Right lobe of liver (tissue), 6 donors: ENCODE results near the gene ZNF609. TPM values are rescaled to one million over a fixed set of nuclear protein-coding genes. Genes with fewer than 3 reads are reported as not detected.

Source experiments
- ATAC-seq, 4 donors: fragments of 200-7000 bp; cut with Tn5 transposase; one replicate each; pipeline ENCODE4 v1.9.1; 2020; ENCODE audit warnings: mild to moderate bottlenecking in 4 of 4, moderate library complexity in 4 of 4
- DNase-seq, 3 donors: peaks; one replicate each; pipeline ENCODE4 v3.0.0-alpha.2; 2020
- H3K27ac ChIP-seq, 3 donors: fragments of 200-600 bp; one replicate each; pipeline ENCODE4 v1.8.0; 2022
- H3K27me3 ChIP-seq, 2 donors: fragments of 200-600 bp; one replicate each; pipeline ENCODE4 v1.8.0; 2022
- H3K36me3 ChIP-seq, 4 donors: fragments of 200-600 bp; sonication (generic) in 1 of 4; one replicate each; pipeline versions ENCODE4 v1.5.1 to v1.8.0; 2017 to 2022; ENCODE audit warnings: control low read depth in 1 of 4
- H3K4me1 ChIP-seq, 4 donors: fragments of 200-600 bp; sonication (generic) in 1 of 4; one replicate each; pipeline versions ENCODE4 v1.5.1 to v1.8.0; 2017 to 2022; ENCODE audit warnings: control low read depth in 1 of 4
- H3K4me3 ChIP-seq, 3 donors: fragments of 200-600 bp; one replicate each; pipeline ENCODE4 v1.8.0; 2022
- H3K9me3 ChIP-seq, 4 donors: fragments of 200-600 bp; sonication (generic) in 1 of 4; one replicate each; pipeline versions ENCODE4 v1.5.1 to v1.8.0; 2017 to 2022; ENCODE audit warnings: control low read depth in 1 of 4
- POLR2A ChIP-seq: fragments of 450-650 bp; IDR thresholded peaks from one replicate; pipeline ENCODE4 v1.6.1; 2017; ENCODE audit warnings: antibody characterized with exemption, mild to moderate bottlenecking
- WGBS: methylation state at CpG from one replicate; pipeline ENCODE4 v1.1.6; 2018; ENCODE audit warnings: low coverage, low lambda C conversion rate; ENCODE audit not compliant: insufficient coverage; ENCODE audit errors: missing lambda C conversion rate; 5-methylcytosine and 5-hydroxymethylcytosine counted together
- intact Hi-C, 2 donors: fragments of 100-400 bp; cut with DNase I; formaldehyde crosslinking; loops; one replicate each; pipeline versions ENCODE4 v1.11.2 to v1.14.1; 2022
- total RNA-seq, 6 experiments: library from RNA; depleted of rRNA in 2 of 6; stranded (reverse); fragments of >200 nt in 2 of 6; fragmentation: NEBNext Ultra II Directional in 3 of 6; extraction: Animal tissue kit (Norgen Biotek cat#: 25700) in 3 of 6; gene quantifications; one replicate each; pipeline versions ENCODE4 v1.1.0 to v1.2.4, GENCODE V29; 2016 to 2023
- TF ChIP-seq, protein P1 (sequence below), 4 donors: fragments of 200-600 bp in 3 of 4; fragments of 450-650 bp in 1 of 4; IDR thresholded peaks; one replicate each; pipeline versions ENCODE4 v1.5.1 to v1.8.0; 2016 to 2022; ENCODE audit warnings: antibody characterized with exemption in 4 of 4, mild to moderate bottlenecking in 2 of 4
- donor health status: DM: no; HTN: yes; CAD: no.
- donor health status: DM: no; HTN: no; CAD: no.
- donor health status: DM: no; HTN: no; CAD: no.
- donor health status: DM: no; HTN: yes; CAD: no.
- donor health status: DM: no; HTN: yes; CAD: no.

The ZNF609 gene
- total RNA-seq, 6 experiments from 2014 or later: 10.7 to 16.1 (median 13.5) TPM

GRCh38 chr15:64476550-64476949 lies 16.2 kb downstream of the ZNF609 start:
- intact Hi-C loops: no loop called here
- no peak overlapping the region for H3K4me3 ChIP-seq
- H3K36me3 ChIP-seq: no peaks in the 10 kb centered on the region
- ATAC-seq (no peak), DNase-seq (no peak)
- H3K9me3 ChIP-seq: no peaks in the 10 kb centered on the region
- peaks cover 0 to 21% (median 2%) of the 10 kb centered on the region in 4 donors for H3K4me1 ChIP-seq
- no peak overlapping the region for H3K27ac ChIP-seq
- no peaks in the 10 kb centered on the region for H3K27me3 ChIP-seq
- whole genome bisulfite sequencing: 75% methylated on average over 1 of the region's 1 CpG
- TF ChIP-seq POLR2A: no peak
- TF ChIP-seq, protein P1, sequence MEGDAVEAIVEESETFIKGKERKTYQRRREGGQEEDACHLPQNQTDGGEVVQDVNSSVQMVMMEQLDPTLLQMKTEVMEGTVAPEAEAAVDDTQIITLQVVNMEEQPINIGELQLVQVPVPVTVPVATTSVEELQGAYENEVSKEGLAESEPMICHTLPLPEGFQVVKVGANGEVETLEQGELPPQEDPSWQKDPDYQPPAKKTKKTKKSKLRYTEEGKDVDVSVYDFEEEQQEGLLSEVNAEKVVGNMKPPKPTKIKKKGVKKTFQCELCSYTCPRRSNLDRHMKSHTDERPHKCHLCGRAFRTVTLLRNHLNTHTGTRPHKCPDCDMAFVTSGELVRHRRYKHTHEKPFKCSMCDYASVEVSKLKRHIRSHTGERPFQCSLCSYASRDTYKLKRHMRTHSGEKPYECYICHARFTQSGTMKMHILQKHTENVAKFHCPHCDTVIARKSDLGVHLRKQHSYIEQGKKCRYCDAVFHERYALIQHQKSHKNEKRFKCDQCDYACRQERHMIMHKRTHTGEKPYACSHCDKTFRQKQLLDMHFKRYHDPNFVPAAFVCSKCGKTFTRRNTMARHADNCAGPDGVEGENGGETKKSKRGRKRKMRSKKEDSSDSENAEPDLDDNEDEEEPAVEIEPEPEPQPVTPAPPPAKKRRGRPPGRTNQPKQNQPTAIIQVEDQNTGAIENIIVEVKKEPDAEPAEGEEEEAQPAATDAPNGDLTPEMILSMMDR (IDR thresholded peaks at IDR 0.05): no peak

- Histone ChIP-seq H3K27me3 (no peaks in the 10 kb centered on the region), H3K27ac (peak overlapping the region in 1 of 3 donors; percentile 38), H3K4me1 (peaks cover 0 to 36% (median 6%) of the 10 kb centered on the region in 4 donors), H3K9me3 (no peaks in the 10 kb centered on the region), H3K4me3 (no peak overlapping the region), H3K36me3 (no peaks in the 10 kb centered on the region)
- intact Hi-C loops: no loop called here
- DNase-seq (no peak), ATAC-seq (peak; percentile 43 to 79 (median 72))
- WGBS: 5% methylated on average over 1 of the region's 1 CpG
- no peak for TF ChIP-seq POLR2A
- TF ChIP-seq, protein P1 (IDR thresholded peaks at IDR 0.05): no peak
These were observed 18.5 kb downstream of the ZNF609 start for GRCh38 chr15:64478863-64479262.

DNA sequence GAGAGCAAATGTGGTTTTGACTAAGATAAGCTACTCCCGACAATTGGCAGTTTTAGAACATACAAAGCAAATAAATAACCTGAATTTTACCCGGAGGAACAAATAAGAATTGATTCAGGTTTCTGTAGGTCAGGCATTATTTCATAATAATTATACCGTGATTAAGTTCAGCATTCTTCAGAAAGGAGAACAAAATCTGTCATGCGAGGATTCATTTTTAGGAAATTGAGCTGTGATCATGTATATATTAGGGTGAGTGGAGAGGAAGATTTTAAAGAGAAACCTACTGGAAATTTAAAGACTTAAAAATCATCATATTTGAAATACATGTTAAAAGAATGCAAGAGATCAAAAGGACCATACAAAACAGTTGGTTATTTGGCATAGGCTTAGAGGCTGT lies 20.5 kb downstream of the ZNF609 start:
- intact Hi-C loops: no loop called here
- Histone ChIP-seq H3K27ac (no peak overlapping the region), H3K4me3 (no peak overlapping the region), H3K4me1 (peaks cover 0 to 39% (median 6%) of the 10 kb centered on the region in 4 donors), H3K36me3 (no peaks in the 10 kb centered on the region), H3K9me3 (no peaks in the 10 kb centered on the region), H3K27me3 (no peaks in the 10 kb centered on the region)
- DNase-seq (no peak), ATAC-seq (peak in 1 of 4 donors; percentile 10)
- no peak for TF ChIP-seq POLR2A
- TF ChIP-seq, protein P1 (IDR thresholded peaks at IDR 0.05): no peak
- WGBS: 28% methylated on average over 4 of the region's 4 CpGs

DNA sequence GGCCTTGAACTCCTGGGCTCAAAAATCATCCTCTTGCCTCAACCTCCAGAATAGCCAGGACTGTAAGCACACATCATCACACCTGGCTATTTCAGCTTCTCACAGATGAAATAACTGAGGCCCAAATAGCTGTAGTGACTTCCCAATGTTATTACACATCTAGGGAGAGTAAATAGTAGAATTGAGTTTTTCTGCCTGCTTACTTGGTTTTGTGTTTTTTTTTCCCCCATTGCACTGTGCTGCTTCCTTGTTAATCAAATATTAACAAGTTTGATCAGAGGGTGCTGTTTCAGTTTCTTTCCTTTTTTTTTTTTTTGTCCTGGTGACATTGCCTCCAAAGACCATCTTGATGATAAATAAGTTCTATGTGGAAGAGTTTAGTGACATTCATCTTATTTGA lies 23.4 kb downstream of the ZNF609 start:
- Histone ChIP-seq H3K4me1 (peaks cover 0 to 32% (median 3%) of the 10 kb centered on the region in 4 donors), H3K9me3 (no peaks in the 10 kb centered on the region), H3K27me3 (no peaks in the 10 kb centered on the region), H3K4me3 (no peak overlapping the region), H3K27ac (peak overlapping the region in 2 of 3 donors; percentile 1 to 13), H3K36me3 (no peaks in the 10 kb centered on the region)
- ATAC-seq (peak; percentile 62 to 89 (median 70)), DNase-seq (no peak)
- no peak for TF ChIP-seq POLR2A
- TF ChIP-seq, protein P1 (IDR thresholded peaks at IDR 0.05): no peak
- intact Hi-C loops: no loop called here

- Histone ChIP-seq H3K27ac (no peak overlapping the region), H3K9me3 (no peaks in the 10 kb centered on the region), H3K4me3 (no peak overlapping the region), H3K36me3 (no peaks in the 10 kb centered on the region), H3K4me1 (peaks cover 0 to 19% (median 3%) of the 10 kb centered on the region in 4 donors), H3K27me3 (no peaks in the 10 kb centered on the region)
- TF ChIP-seq, protein P1 (IDR thresholded peaks at IDR 0.05): no peak
- no peak for TF ChIP-seq POLR2A
- intact Hi-C loops: no loop called here
- ATAC-seq: no peak
- no peak for DNase-seq
These were observed 25.4 kb downstream of the ZNF609 start for GRCh38 chr15:64485796-64486195.
